ENCODE data around the gene SULT6B1.

Gene SULT6B1

DNA sequence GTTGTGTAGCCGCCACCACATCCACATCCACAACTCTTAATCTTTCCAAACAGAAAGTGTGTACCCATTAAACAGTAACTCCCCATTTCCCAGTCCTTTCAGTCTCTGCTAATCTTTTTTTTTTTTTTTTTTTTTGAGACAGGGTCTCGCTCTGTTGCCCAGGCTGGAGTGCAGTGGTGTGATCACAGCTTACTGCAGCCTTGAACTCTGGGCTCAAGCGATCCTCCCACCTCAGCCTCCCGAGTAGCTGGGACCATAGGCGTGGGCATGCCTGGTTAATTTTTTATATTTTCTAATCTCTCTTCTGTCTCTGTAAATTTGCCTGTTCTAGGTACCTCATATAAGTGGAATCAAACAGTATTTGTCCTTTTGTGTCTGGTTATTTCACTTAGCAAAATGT lies 35.2 kb downstream of the SULT6B1 start:
- DNase-seq (ENCODE audit: low read depth, low spot score) = no peak

DNA sequence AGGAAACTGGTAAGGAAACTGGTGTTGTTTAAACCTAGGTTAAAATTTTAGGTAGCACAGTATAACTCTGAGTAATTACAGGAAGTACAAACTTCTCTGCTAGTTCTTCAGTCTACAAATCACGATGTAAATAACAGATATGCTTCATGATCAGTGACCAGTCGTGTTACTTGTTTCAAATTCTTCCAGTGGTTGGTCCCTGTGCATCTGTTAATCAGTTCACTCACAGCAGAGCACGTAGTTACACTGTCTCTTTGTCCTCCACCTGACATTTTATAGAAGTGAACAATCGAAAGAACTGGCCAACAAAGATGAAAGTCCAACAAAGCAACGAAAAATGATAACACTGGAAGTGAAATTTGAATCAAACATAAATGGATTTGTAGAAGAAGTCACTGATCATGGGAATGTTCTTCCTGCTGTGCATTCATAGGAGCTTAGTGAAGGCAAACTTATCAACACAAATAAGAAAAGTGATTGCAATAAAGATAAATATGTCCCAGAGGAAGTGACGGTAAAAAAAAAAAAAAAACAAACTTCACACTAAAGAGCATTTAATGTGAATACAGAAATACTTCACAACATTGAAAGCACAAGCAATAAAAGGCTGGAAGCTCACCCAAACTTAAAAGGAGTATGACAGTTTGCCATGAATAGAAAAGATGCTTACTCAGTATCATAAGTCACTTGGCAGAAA lies 38.7 kb downstream of the SULT6B1 start:
- no peak for DNase-seq (ENCODE audit: low read depth, low spot score)

DNA sequence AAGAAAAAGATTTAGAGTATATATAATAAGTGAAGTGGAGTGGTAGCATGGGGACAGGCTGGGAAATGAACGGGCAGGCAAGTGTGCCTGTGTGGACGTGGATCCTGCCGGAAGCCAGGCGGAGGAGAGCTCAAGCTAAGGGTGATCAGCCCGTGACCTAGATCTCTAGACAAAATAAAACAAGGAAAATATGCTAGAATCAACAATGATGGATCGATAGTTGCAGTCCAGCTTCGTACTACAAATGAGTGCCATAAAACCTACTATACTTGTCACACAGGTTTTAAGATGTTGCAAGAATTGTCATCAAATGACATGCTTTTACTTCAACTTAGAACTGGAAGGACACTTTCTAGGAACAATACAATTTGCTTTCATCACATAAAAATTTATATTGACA lies 40.1 kb downstream of the SULT6B1 start:
- no peak for DNase-seq (ENCODE audit: low read depth, low spot score)

DNA sequence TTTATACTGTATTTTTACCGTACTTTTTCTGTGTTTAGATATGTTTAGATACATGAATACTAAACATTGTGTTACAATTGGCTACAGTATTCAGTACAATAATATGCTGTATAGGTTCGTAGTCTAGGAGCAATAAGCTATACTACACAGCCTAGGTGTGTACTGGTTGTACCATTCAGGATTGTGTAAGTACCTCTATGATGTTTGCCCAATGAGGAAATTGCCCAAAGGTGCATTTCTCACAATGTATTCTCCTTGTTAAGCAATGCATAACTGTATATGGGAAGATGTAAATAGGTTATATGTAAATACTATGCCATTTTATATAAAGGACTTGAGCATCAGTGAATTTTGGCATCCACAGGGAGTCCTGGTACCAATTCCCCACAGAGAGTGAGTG lies 42.4 kb downstream of the SULT6B1 start:
- no peak for DNase-seq (ENCODE audit: low read depth, low spot score)

DNA sequence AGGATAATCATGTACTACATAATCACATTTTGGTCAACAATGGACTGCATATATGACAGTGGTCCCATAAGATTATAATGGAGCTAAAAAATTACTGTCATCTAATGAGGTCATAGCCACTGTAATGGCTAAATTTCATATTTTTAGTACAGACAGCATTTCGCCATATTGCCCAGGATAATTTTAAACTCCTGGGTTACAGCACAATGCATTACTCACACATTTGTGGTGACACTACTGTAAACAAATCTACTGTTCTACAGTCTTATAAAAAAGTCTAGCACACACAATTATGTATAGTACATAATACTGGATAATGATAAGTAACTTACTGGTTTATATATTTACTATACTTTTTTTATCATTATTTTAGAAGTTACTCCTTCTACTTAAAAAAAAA lies 44.5 kb downstream of the SULT6B1 start:
- DNase-seq (ENCODE audit: low read depth, low spot score) = no peak

DNA sequence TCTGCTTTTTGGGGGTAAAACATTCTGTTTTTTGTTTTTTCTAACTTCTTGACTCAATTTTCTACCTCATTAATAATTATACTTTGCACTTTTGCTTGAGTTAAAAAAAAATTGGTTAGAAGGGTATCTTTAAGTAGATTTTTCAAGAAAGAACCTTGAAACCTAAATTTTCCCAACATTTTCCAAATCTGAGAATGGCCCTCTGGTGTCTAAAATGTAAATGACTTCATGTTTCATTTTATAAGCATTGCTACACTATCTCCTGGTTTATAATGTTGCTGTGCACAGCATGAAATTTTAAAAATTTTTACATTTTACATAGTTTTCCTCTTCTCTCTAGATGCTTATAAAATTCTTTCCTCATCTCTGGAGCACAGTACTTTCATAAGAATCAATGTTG lies 45.9 kb downstream of the SULT6B1 start:
- DNase-seq (ENCODE audit: low read depth, low spot score) = no peak

DNA sequence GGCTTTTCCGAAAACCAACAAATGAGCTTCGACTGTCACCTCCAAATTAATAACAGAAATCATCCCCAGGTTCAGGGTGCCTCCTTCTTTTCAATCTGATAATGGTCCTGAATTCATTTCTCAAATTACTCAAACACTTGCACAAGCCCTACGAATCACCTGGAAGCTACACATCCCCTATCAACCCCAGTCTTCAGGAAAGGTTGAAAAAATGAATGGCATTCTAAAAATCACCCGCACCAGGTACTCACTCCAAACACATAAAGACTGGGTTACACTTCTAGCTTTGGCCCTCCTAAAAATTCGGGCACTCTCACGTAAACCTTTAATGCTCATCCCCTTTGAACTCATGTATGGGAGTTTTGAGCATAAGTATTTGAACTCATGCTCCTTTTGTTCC lies 55.6 kb downstream of the SULT6B1 start:
- DNase-seq (ENCODE audit: low read depth, low spot score) = no peak

DNA sequence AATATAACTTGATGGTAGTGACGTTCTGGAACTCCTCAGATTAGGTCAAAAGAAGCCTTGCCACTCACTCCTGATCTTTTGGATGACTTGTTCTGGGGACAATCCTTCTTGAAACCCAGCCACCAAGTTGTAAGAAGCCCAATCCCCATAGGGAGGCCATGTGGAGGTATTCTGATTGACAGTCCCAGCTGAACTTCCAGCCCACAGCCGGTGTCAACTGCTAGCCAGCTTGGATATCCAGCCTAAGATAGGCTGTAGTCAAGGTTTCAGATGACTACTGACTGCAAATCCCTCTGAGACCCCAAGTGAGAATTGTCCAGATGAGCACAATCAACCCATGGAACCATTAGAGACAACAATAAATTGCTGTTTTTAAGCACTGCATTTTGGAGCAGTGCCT lies 63.1 kb downstream of the SULT6B1 start:
- no peak for DNase-seq (ENCODE audit: low read depth, low spot score)

DNA sequence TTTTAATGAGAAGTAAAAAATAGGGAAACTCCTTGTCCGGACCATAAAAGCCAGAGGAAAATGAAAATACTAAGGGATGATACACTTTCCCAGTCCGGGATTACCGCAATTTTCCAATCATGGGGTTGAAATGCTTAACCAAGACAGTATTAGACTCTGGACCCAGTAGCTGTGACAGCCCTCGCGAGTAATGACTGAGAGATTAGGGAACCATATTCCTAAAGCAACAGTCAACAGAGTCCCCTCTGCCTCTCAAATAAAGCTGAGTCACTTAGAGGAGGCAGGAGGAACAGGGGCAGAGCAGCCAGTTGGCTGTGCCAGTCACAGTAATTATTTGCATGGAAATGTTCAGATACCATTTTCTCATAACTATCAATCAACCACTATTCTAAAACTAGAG lies 69.3 kb downstream of the SULT6B1 start:
- DNase-seq (ENCODE audit: low read depth, low spot score) = no peak

All from iPS DF 19.7 (cell line).